DOHH2 (cell line): Measurements from ENCODE around the gene DENND5B.
"Not testable (repeated sequence)": the region's sequence is repeated elsewhere in the genome, so short reads cannot be mapped to it uniquely, and the experiment has no call there.

ENCODE experiments used
- H3F3A ChIP-seq: fragments of 200-600 bp; sonication (generic), shearing (Covaris generic); 2 replicates; pipeline ENCODE4 v1.6.0; 2016; ENCODE audit warnings: antibody characterized with exemption, mild to moderate bottlenecking; ENCODE audit not compliant: control insufficient read depth, insufficient read depth
- H3K27ac ChIP-seq: fragments of 200-600 bp; sonication (generic); 2 replicates; pipeline ENCODE4 v1.5.1; 2014; ENCODE audit warnings: low read depth, mild to moderate bottlenecking, low read length, moderate library complexity
- H3K27me3 ChIP-seq: fragments of 200-600 bp; sonication (generic); 2 replicates; pipeline ENCODE4 v1.6.1; 2014; ENCODE audit warnings: mild to moderate bottlenecking, low read length, mixed read lengths; ENCODE audit not compliant: control insufficient read depth
- H3K36me3 ChIP-seq: fragments of 200-600 bp; sonication (generic); 2 replicates; pipeline ENCODE4 v1.6.1; 2014; ENCODE audit warnings: mild to moderate bottlenecking, low read length, moderate library complexity, mixed read lengths; ENCODE audit not compliant: control insufficient read depth
- H3K4me1 ChIP-seq: fragments of 200-600 bp; sonication (generic); 2 replicates; pipeline ENCODE4 v1.6.1; 2014; ENCODE audit warnings: mild to moderate bottlenecking, low read length, mixed read lengths; ENCODE audit not compliant: control insufficient read depth
- H3K4me2 ChIP-seq: fragments of 200-600 bp; sonication (generic); 2 replicates; pipeline ENCODE4 v1.6.0; 2014; ENCODE audit warnings: mild to moderate bottlenecking, low read length, moderate library complexity
- H3K4me3 ChIP-seq: fragments of 200-600 bp; sonication (generic); 2 replicates; pipeline ENCODE4 v1.5.1; 2014; ENCODE audit warnings: mild to moderate bottlenecking, low read length, mixed read lengths
- H3K79me2 ChIP-seq: fragments of 200-600 bp; sonication (generic); 2 replicates; pipeline ENCODE4 v1.6.1; 2014; ENCODE audit warnings: mild to moderate bottlenecking, low read length, mixed read lengths; ENCODE audit not compliant: control insufficient read depth
- H3K9me2 ChIP-seq: fragments of 200-600 bp; sonication (generic); replicated peaks from 2 replicates; pipeline ENCODE4 v1.6.1; 2014; ENCODE audit warnings: mild to moderate bottlenecking, low read length, mixed read lengths; ENCODE audit not compliant: control insufficient read depth
- H3K9me3 ChIP-seq: fragments of 200-600 bp; sonication (generic); 2 replicates; pipeline ENCODE4 v1.6.1; 2014; ENCODE audit warnings: antibody characterized with exemption, low read length, mixed read lengths; ENCODE audit not compliant: control insufficient read depth, insufficient read depth
- H4K20me1 ChIP-seq: fragments of 200-600 bp; sonication (generic); 2 replicates; pipeline ENCODE4 v1.6.0; 2014; ENCODE audit warnings: low read depth, mild to moderate bottlenecking, antibody characterized with exemption, low read length, moderate library complexity; ENCODE audit not compliant: control insufficient read depth, insufficient read depth
- CTCF ChIP-seq: fragments of 200-600 bp; sonication (generic); IDR thresholded peaks from one replicate; pipeline ENCODE4 v1.5.1; 2014; ENCODE audit warnings: antibody characterized with exemption, mild to moderate bottlenecking, low read depth, low read length; ENCODE audit not compliant: poor library complexity, severe bottlenecking
- EZH2phosphoT487 ChIP-seq: fragments of 200-600 bp; sonication (generic); IDR thresholded peaks from 2 replicates; pipeline ENCODE4 v1.6.1; 2017; ENCODE audit warnings: borderline replicate concordance, mild to moderate bottlenecking, antibody characterized with exemption, low read length, moderate library complexity, mixed read lengths

Gene DENND5B

GRCh38 chr12:31620311-31620710 is 29.4 kb upstream of the DENND5B start:
- H3K9me2 ChIP-seq: no peaks in the 10 kb centered on the region
- H3K27me3 ChIP-seq: no peaks in the 10 kb centered on the region
- no peaks in the 10 kb centered on the region for H3K9me3 ChIP-seq
- H3K4me3 ChIP-seq: no peak overlapping the region
- no peaks in the 10 kb centered on the region for H3K36me3 ChIP-seq
- H3F3A ChIP-seq: peaks cover 2% of the 10 kb centered on the region; the same call in 1 of the 2 replicates
- no peak overlapping the region for H3K4me2 ChIP-seq
- TF ChIP-seq EZH2phosphoT487 (no peak), CTCF (no peak)
- no peak overlapping the region for H3K27ac ChIP-seq
- H3K79me2 ChIP-seq: no peaks in the 10 kb centered on the region
- peaks cover 10% of the 10 kb centered on the region for H3K4me1 ChIP-seq
- H4K20me1 ChIP-seq: no peaks in the 10 kb centered on the region

- no peaks in the 10 kb centered on the region for H3K36me3 ChIP-seq
- no peak for TF ChIP-seq EZH2phosphoT487
- TF ChIP-seq CTCF: no peak
- no peaks in the 10 kb centered on the region for H3K9me2 ChIP-seq
- H3K4me3 ChIP-seq: no peak overlapping the region
- H3F3A ChIP-seq: peaks cover 2% of the 10 kb centered on the region; the same call in 1 of the 2 replicates
- no peaks in the 10 kb centered on the region for H3K9me3 ChIP-seq
- H4K20me1 ChIP-seq: no peaks in the 10 kb centered on the region
- no peak overlapping the region for H3K4me2 ChIP-seq
- H3K4me1 ChIP-seq: peaks cover 6% of the 10 kb centered on the region
- H3K27me3 ChIP-seq: no peaks in the 10 kb centered on the region
- H3K79me2 ChIP-seq: no peaks in the 10 kb centered on the region
- H3K27ac ChIP-seq: no peak overlapping the region
Measured at GRCh38 chr12:31618228-31619025, 27.5 kb upstream of the DENND5B start.

GRCh38 chr12:31612819-31613218 is 21.9 kb upstream of the DENND5B start:
- Histone ChIP-seq H3K9me2 (no peaks in the 10 kb centered on the region), H3K4me3 (no peak overlapping the region), H3K36me3 (peaks cover 5% of the 10 kb centered on the region), H3K27me3 (no peaks in the 10 kb centered on the region), H3F3A (no peaks in the 10 kb centered on the region; the same call in 1 of the 2 replicates), H3K4me2 (no peak overlapping the region), H3K4me1 (no peaks in the 10 kb centered on the region), H4K20me1 (no peaks in the 10 kb centered on the region), H3K79me2 (no peaks in the 10 kb centered on the region), H3K27ac (no peak overlapping the region), H3K9me3 (peaks cover 12% of the 10 kb centered on the region; the same call in 1 of the 2 replicates)
- TF ChIP-seq EZH2phosphoT487: no peak
- no peak for TF ChIP-seq CTCF

- peaks cover 36% of the 10 kb centered on the region for H3K4me1 ChIP-seq
- H4K20me1 ChIP-seq, H3K9me2 ChIP-seq, H3K4me2 ChIP-seq, H3K27ac ChIP-seq, H3K79me2 ChIP-seq, H3K4me3 ChIP-seq, H3K36me3 ChIP-seq, H3K27me3 ChIP-seq: not testable (repeated sequence)
- peaks cover 18% of the 10 kb centered on the region; the same call in 1 of the 2 replicates for H3K9me3 ChIP-seq
- peaks cover 15% of the 10 kb centered on the region for H3F3A ChIP-seq
Measured at GRCh38 chr12:31608299-31608698, 17.4 kb upstream of the DENND5B start.
